ENCODE data around the gene ARHGAP19. TPM values are rescaled to one million over a fixed set of nuclear protein-coding genes. Genes with fewer than 3 reads are reported as not detected.
"Not testable (repeated sequence)": the region's sequence is repeated elsewhere in the genome, so short reads cannot be mapped to it uniquely, and the experiment has no call there.

Gene ARHGAP19
- total RNA-seq, 1 experiment from 2014 or later: 28.9 TPM

DNA sequence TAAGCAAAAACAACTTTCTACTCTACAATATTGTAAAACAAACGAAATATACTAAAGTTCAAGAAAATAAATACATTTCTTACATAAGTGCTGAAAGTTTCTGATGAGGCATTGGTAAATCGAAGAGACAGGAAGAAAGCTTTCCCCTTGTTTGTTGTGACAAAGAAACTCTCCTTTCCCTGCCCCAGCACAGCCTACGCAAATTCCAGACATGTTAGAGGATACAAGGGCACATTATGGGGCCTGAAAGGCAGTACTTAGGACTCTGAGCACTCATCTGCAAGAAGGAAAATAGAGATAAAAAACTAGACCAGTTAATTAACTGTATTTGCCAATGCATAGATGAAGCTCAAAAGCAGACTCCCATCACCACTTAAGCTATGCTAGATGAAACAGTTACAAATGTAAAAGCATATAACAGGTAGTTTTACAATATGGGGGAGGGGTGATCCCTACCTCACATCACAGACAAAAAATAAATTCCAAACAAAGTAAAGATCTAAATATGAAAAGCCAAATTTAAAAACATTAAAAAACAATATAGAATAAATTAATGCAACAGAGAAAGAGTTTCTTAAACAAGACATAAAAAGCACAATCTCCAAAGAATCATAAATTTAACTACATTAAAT, 21.8 kb downstream of the ARHGAP19 start:
- Histone ChIP-seq H3K36me3 (ENCODE audit: control insufficient read depth, insufficient read depth, low read length) (no peaks in the 10 kb centered on the region), H3K27ac (ENCODE audit: low read length) (0 out of 2 replicates have a peak overlapping the region, but pooled peaks have one; percentile 29), H3K4me1 (ENCODE audit: control insufficient read depth, insufficient read depth, low read length) (peaks cover 7% of the 10 kb centered on the region), H3K9me3 (ENCODE audit: control insufficient read depth, insufficient read depth, low read depth, low read length) (peaks cover 11% of the 10 kb centered on the region; the same call in 1 of the 2 replicates), H3K27me3 (ENCODE audit: control insufficient read depth, insufficient read depth, low read length) (no peaks in the 10 kb centered on the region), H3K4me3 (ENCODE audit: low read depth in 2 of 2, low read length in 2 of 2) (no peak overlapping the region)
- no TSS peak for BruUV-seq (replicated peaks)
- in situ Hi-C loops (cut with HindIII; ENCODE audit: low pct_unique_long_range_greater_than_20kb, low sequenced_read_pairs): no loop called here
- DNase-seq (ENCODE audit: low read depth, low spot score): no peak
- TF ChIP-seq REST (IDR thresholded peaks at IDR 0.05; ENCODE audit: insufficient read depth in 1 of 2, low read depth in 2 of 2, low read length in 1 of 2) (no peak), POLR2AphosphoS5 (IDR thresholded peaks at IDR 0.05; ENCODE audit: low read depth, low read length) (no peak), TCF7L2 (IDR thresholded peaks at IDR 0.05; ENCODE audit: low read depth, low read length) (no peak), SIN3A (IDR thresholded peaks at IDR 0.05; ENCODE audit: borderline replicate concordance, insufficient read depth, low read depth, low read length) (no peak)
- TF ChIP-seq, protein P1, sequence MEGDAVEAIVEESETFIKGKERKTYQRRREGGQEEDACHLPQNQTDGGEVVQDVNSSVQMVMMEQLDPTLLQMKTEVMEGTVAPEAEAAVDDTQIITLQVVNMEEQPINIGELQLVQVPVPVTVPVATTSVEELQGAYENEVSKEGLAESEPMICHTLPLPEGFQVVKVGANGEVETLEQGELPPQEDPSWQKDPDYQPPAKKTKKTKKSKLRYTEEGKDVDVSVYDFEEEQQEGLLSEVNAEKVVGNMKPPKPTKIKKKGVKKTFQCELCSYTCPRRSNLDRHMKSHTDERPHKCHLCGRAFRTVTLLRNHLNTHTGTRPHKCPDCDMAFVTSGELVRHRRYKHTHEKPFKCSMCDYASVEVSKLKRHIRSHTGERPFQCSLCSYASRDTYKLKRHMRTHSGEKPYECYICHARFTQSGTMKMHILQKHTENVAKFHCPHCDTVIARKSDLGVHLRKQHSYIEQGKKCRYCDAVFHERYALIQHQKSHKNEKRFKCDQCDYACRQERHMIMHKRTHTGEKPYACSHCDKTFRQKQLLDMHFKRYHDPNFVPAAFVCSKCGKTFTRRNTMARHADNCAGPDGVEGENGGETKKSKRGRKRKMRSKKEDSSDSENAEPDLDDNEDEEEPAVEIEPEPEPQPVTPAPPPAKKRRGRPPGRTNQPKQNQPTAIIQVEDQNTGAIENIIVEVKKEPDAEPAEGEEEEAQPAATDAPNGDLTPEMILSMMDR (IDR thresholded peaks at IDR 0.05): no peak
- POLR2A ChIA-PET: interaction anchor here (0.6 kb wide), 1 partner anchor 9 kb away, joined by 3 read pairs; no protein-coding TSS in a partner anchor
- CTCF ChIA-PET: interaction anchor here (0.6 kb wide), 2 partner anchors 15 to 134 kb away, joined by 5 to 10 read pairs; no protein-coding TSS in a partner anchor
- no peak for ATAC-seq
- intact Hi-C loops (cut with micrococcal nuclease; ENCODE audit: unreplicated experiment): no loop called here

DNA sequence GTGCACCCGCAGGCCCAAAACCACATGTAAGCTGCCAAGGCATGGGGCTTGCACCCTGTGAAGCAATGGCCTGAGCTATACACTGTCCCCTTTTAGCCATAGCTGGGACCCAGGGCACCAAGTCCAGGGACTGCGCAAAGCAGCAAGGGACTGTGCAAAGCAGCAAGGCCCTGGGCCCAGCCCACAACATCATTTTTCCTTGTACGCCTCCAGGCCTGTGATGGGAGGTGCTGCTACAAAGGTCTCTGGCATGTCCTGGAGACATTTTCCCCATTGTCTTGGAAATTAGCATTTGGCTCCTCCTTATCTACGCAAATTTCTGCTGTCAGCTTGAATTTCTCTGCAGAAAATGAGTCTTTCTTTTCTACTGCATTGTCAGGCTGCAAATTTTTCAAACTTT, 24.8 kb downstream of the ARHGAP19 start:
- no peak overlapping the region for H3K27ac ChIP-seq (ENCODE audit: low read length)
- intact Hi-C loops (cut with micrococcal nuclease; ENCODE audit: unreplicated experiment) (no loop called here), in situ Hi-C loops (cut with HindIII; ENCODE audit: low pct_unique_long_range_greater_than_20kb, low sequenced_read_pairs) (no loop called here)
- no peaks in the 10 kb centered on the region for H3K27me3 ChIP-seq (ENCODE audit: control insufficient read depth, insufficient read depth, low read length)
- H3K4me3 ChIP-seq (ENCODE audit: low read depth in 2 of 2, low read length in 2 of 2): no peak overlapping the region
- ATAC-seq (no peak), DNase-seq (ENCODE audit: low read depth, low spot score) (no peak)
- peaks cover 4% of the 10 kb centered on the region; the same call in 1 of the 2 replicates for H3K4me1 ChIP-seq (ENCODE audit: control insufficient read depth, insufficient read depth, low read length)
- no peaks in the 10 kb centered on the region for H3K36me3 ChIP-seq (ENCODE audit: control insufficient read depth, insufficient read depth, low read length)
- ChIA-PET POLR2A (no interaction called here), CTCF (no interaction called here)
- TF ChIP-seq REST (IDR thresholded peaks at IDR 0.05; ENCODE audit: insufficient read depth in 1 of 2, low read depth in 2 of 2, low read length in 1 of 2) (no peak), TCF7L2 (IDR thresholded peaks at IDR 0.05; ENCODE audit: low read depth, low read length) (no peak), SIN3A (IDR thresholded peaks at IDR 0.05; ENCODE audit: borderline replicate concordance, insufficient read depth, low read depth, low read length) (no peak), POLR2AphosphoS5 (IDR thresholded peaks at IDR 0.05; ENCODE audit: low read depth, low read length) (no peak)
- TF ChIP-seq, protein P1 (IDR thresholded peaks at IDR 0.05): no peak
- peaks cover 11% of the 10 kb centered on the region; the same call in 1 of the 2 replicates for H3K9me3 ChIP-seq (ENCODE audit: control insufficient read depth, insufficient read depth, low read depth, low read length)
- no TSS peak for BruUV-seq (replicated peaks)

DNA sequence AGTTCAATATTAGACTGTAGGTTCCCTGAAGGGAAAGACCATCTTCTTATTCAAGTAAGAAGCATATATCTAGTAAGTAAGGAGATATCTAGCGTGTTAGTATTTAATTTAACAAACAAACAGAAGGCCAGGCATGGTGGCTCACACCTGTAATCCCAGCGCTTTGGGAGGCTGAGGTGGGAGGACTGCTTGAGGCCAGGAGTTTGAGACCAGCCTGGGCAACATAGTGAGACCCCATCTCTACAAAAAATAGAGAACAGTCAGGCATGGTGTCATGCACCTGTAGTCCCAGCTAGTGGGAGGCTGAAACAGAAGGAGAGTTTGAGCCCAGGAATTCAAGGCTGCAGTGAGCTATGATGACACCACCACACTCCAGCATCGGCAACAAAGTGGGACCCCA, 27.3 kb downstream of the ARHGAP19 start:
- DNase-seq (ENCODE audit: low read depth, low spot score); H3K27ac ChIP-seq (ENCODE audit: low read length); POLR2A ChIA-PET; H3K4me1 ChIP-seq (ENCODE audit: control insufficient read depth, insufficient read depth, low read length); H3K4me3 ChIP-seq (ENCODE audit: low read depth in 2 of 2, low read length in 2 of 2); H3K9me3 ChIP-seq (ENCODE audit: control insufficient read depth, insufficient read depth, low read depth, low read length); intact Hi-C loops (cut with micrococcal nuclease; ENCODE audit: unreplicated experiment); H3K27me3 ChIP-seq (ENCODE audit: control insufficient read depth, insufficient read depth, low read length); ATAC-seq; CTCF ChIA-PET; BruUV-seq (replicated peaks); in situ Hi-C loops (cut with HindIII; ENCODE audit: low pct_unique_long_range_greater_than_20kb, low sequenced_read_pairs); H3K36me3 ChIP-seq (ENCODE audit: control insufficient read depth, insufficient read depth, low read length): not testable (repeated sequence)

Measured in Panc1 (cell line).